Progenitor cell of endocrine pancreas (in vitro differentiated cells): ENCODE data around the gene DUSP21. TPM values are rescaled to one million over a fixed set of nuclear protein-coding genes. Genes with fewer than 3 reads are reported as not detected.
"Not testable (repeated sequence)": the region's sequence is repeated elsewhere in the genome, so short reads cannot be mapped to it uniquely, and the experiment has no call there.

Experiments
- DNase-seq: peaks from one replicate; pipeline ENCODE4 v3.0.0; 2021; ENCODE audit warnings: low spot score; ENCODE audit not compliant: unreplicated experiment
- H3K27ac Mint-ChIP-seq: 2 replicates; pipeline ENCODE4 v1.8.0; 2021; ENCODE audit warnings: mild to moderate bottlenecking, moderate library complexity, mixed read lengths
- H3K27me3 Mint-ChIP-seq: 2 replicates; pipeline ENCODE4 v1.8.0; 2021; ENCODE audit warnings: mixed read lengths
- H3K36me3 Mint-ChIP-seq: 2 replicates; pipeline ENCODE4 v1.8.0; 2022; ENCODE audit warnings: mixed read lengths; ENCODE audit not compliant: insufficient read depth
- H3K4me1 Mint-ChIP-seq: 2 replicates; pipeline ENCODE4 v1.8.0; 2021; ENCODE audit warnings: low read depth, mixed read lengths
- H3K4me3 Mint-ChIP-seq: 2 replicates; pipeline ENCODE4 v1.8.0; 2021; ENCODE audit warnings: low read depth, mild to moderate bottlenecking, moderate library complexity, mixed read lengths
- H3K9me3 Mint-ChIP-seq: 2 replicates; pipeline ENCODE4 v1.8.0; 2021; ENCODE audit warnings: low read depth, mixed read lengths
- total RNA-seq: library from RNA; stranded (reverse); gene quantifications from 2 replicates; pipeline ENCODE4 v1.2.1, GENCODE V29; 2021
- TF ChIP-seq, protein P1 (sequence below): fragments of 200-600 bp; sonication (generic); IDR thresholded peaks from one replicate; pipeline ENCODE4 v1.5.0; 2021; ENCODE audit warnings: antibody characterized with exemption, mild to moderate bottlenecking; ENCODE audit not compliant: unreplicated experiment

Gene DUSP21
- total RNA-seq, 1 donor from 2014 or later = not detected

- Mint-ChIP-seq H3K9me3 (peaks cover 22% of the 10 kb centered on the region), H3K27ac (no peak overlapping the region), H3K4me1 (no peaks in the 10 kb centered on the region), H3K27me3 (no peaks in the 10 kb centered on the region), H3K36me3 (peaks cover 1% of the 10 kb centered on the region), H3K4me3 (no peak overlapping the region)
- TF ChIP-seq, protein P1, sequence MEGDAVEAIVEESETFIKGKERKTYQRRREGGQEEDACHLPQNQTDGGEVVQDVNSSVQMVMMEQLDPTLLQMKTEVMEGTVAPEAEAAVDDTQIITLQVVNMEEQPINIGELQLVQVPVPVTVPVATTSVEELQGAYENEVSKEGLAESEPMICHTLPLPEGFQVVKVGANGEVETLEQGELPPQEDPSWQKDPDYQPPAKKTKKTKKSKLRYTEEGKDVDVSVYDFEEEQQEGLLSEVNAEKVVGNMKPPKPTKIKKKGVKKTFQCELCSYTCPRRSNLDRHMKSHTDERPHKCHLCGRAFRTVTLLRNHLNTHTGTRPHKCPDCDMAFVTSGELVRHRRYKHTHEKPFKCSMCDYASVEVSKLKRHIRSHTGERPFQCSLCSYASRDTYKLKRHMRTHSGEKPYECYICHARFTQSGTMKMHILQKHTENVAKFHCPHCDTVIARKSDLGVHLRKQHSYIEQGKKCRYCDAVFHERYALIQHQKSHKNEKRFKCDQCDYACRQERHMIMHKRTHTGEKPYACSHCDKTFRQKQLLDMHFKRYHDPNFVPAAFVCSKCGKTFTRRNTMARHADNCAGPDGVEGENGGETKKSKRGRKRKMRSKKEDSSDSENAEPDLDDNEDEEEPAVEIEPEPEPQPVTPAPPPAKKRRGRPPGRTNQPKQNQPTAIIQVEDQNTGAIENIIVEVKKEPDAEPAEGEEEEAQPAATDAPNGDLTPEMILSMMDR = no peak
- no peak for DNase-seq
Observed at GRCh38 chrX:44843318-44843702, 511 bp upstream of the DUSP21 start.

GRCh38 chrX:44844204-44844603 lies 383 bp downstream of the DUSP21 start:
- Mint-ChIP-seq H3K36me3 (peaks cover 1% of the 10 kb centered on the region), H3K27me3 (no peaks in the 10 kb centered on the region), H3K4me1 (no peaks in the 10 kb centered on the region), H3K4me3 (no peak overlapping the region), H3K9me3 (peaks cover 21% of the 10 kb centered on the region), H3K27ac (no peak overlapping the region)
- TF ChIP-seq, protein P1 = no peak
- DNase-seq = no peak

GRCh38 chrX:44850891-44851290 lies 7.1 kb downstream of the DUSP21 start:
- H3K27ac Mint-ChIP-seq, H3K27me3 Mint-ChIP-seq, H3K4me3 Mint-ChIP-seq, DNase-seq, H3K4me1 Mint-ChIP-seq, H3K9me3 Mint-ChIP-seq, H3K36me3 Mint-ChIP-seq: not testable (repeated sequence)

GRCh38 chrX:44871114-44871645 lies 27.4 kb downstream of the DUSP21 start:
- TF ChIP-seq, protein P1 = no peak
- peak overlapping the region; percentile 94 for H3K27ac Mint-ChIP-seq
- H3K9me3 Mint-ChIP-seq = peaks cover 13% of the 10 kb centered on the region

DNA sequence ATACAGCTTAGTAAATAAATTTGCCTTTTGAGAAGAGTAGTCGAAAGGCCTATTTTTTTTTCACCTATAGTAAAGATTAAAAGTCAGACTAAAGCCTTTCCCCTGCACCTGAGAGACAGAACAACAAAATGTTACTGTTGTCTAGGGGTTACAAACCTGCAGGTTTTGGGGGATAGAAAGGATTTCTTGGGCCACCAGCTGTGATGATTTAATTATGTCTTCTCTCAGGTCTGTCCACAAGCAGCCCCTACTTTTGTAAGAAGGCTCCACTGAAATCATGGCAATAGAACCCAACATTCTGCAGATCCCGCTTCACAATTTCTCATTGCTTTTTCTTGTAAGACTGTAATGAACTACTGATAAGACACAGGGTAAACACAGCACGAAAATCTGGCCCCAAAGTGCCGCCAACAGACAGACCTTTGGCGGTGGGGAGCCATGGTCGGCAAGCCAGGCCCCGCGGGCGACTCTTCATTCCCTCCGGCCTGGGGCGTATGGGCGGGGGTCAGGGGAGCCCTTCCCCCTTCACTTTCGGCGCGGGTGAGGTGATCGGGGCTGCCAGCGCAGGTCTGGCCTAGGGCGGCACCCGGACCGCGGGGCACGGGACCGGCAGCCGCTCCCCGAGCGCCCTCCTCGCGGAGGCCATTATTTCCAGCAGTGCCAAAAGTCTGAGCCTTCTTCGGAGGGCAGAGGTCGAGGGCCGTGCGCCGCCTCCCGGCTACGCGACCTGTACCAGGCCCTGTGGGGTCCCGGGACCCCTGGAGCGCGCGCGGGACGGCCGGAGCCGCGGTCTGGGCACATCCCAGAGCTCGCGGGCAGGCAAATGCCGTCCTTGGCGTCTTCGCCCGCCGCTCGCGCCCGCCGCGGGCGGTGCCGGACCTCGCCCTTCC lies 28.4 kb downstream of the DUSP21 start:
- peaks cover 10% of the 10 kb centered on the region for H3K9me3 Mint-ChIP-seq
- H3K27ac Mint-ChIP-seq = peak overlapping the region; percentile 96
- peak overlapping the region; percentile 96 for H3K4me3 Mint-ChIP-seq
- peaks cover 7% of the 10 kb centered on the region for H3K4me1 Mint-ChIP-seq
- H3K36me3 Mint-ChIP-seq = peaks cover 3% of the 10 kb centered on the region
- no peaks in the 10 kb centered on the region for H3K27me3 Mint-ChIP-seq
- peak; percentile 42 for DNase-seq
- TF ChIP-seq, protein P1 = no peak

More at GRCh38 chrX:44871114-44871645, 27.4 kb downstream of the DUSP21 start:
- Mint-ChIP-seq H3K4me3 (peak overlapping the region; percentile 84), H3K4me1 (peaks cover 7% of the 10 kb centered on the region), H3K36me3 (peaks cover 2% of the 10 kb centered on the region), H3K27me3 (no peaks in the 10 kb centered on the region)
- DNase-seq = no peak
